A673 (cell line): Measurements from ENCODE around the gene RPRD1B. TPM values are rescaled to one million over a fixed set of nuclear protein-coding genes. Genes with fewer than 3 reads are reported as not detected.

Experiments
- BruUV-seq: library from RNA; stranded (reverse); fragments of 400-500 nt; replicated peaks from 2 replicates; lab custom pipeline; 2021; lab: Mats Ljungman, UMichigan
- CTCF ChIA-PET: fragments of 300-600 bp; sonication (Branson Sonifier 250); formaldehyde crosslinking; loops from one replicate; lab custom pipeline; 2022; ENCODE audit warnings: antibody characterized with exemption; lab: Charles Lee
- POLR2A ChIA-PET: fragments of 300-600 bp; sonication (Branson Sonifier 250); formaldehyde crosslinking; loops from one replicate; lab custom pipeline; 2022; ENCODE audit warnings: antibody characterized with exemption; ENCODE audit not compliant: low non-redundant PET; lab: Charles Lee
- DNase-seq: peaks from one replicate; pipeline ENCODE4 v3.0.0-alpha.2; 2015; ENCODE audit warnings: low spot score
- H3K27ac ChIP-seq: fragments of 200-600 bp; sonication (generic); 2 replicates; pipeline ENCODE4 v1.5.1; 2016; ENCODE audit warnings: mixed run types, low read depth, mild to moderate bottlenecking, mixed read lengths, antibody characterized with exemption, low read length; ENCODE audit not compliant: poor library complexity, severe bottlenecking
- H3K27me3 ChIP-seq: fragments of 200-600 bp; sonication (generic); replicated peaks from 2 replicates; pipeline ENCODE4 v1.6.1; 2017; ENCODE audit warnings: mixed run types, low read depth, mild to moderate bottlenecking, mixed read lengths, antibody characterized with exemption, low read length; ENCODE audit not compliant: insufficient read depth, poor library complexity
- H3K36me3 ChIP-seq: fragments of 200-600 bp; sonication (generic); 2 replicates; pipeline ENCODE4 v1.6.1; 2016; ENCODE audit warnings: mixed run types, mild to moderate bottlenecking, mixed read lengths, antibody characterized with exemption, low read length; ENCODE audit not compliant: insufficient read depth, poor library complexity, severe bottlenecking
- H3K4me1 ChIP-seq: fragments of 200-600 bp; sonication (generic); 2 replicates; pipeline ENCODE4 v1.6.1; 2017; ENCODE audit warnings: mixed run types, mild to moderate bottlenecking, mixed read lengths, antibody characterized with exemption, low read length; ENCODE audit not compliant: insufficient read depth, poor library complexity, severe bottlenecking
- H3K4me3 ChIP-seq: fragments of 200-600 bp; sonication (generic); 2 replicates; pipeline ENCODE4 v1.5.1; 2016; ENCODE audit warnings: low read depth, mixed run types, mild to moderate bottlenecking, mixed read lengths, low read length; ENCODE audit not compliant: poor library complexity, severe bottlenecking
- H3K9me3 ChIP-seq: fragments of 200-600 bp; sonication (generic); 2 replicates; pipeline ENCODE4 v1.6.1; 2016; ENCODE audit warnings: mixed run types, low read depth, mild to moderate bottlenecking, mixed read lengths, antibody characterized with exemption, low read length; ENCODE audit not compliant: poor library complexity, severe bottlenecking
- CTCF ChIP-seq: fragments of 300-800, 200-600 bp; sonication (generic); conservative IDR thresholded peaks from 2 replicates; pipeline ENCODE4 v1.5.1; 2017; ENCODE audit warnings: low read depth, mild to moderate bottlenecking, antibody characterized with exemption, low read length, moderate library complexity, mixed read lengths
- EZH2 ChIP-seq: fragments of 200-600 bp; sonication (generic); IDR thresholded peaks from 2 replicates; pipeline ENCODE4 v1.6.1; 2017; ENCODE audit warnings: borderline replicate concordance, low read depth, mild to moderate bottlenecking, mixed read lengths, antibody characterized with exemption, low read length; ENCODE audit not compliant: poor library complexity, severe bottlenecking
- intact Hi-C: fragments of 100-400 bp; cut with micrococcal nuclease; formaldehyde crosslinking; loops from one replicate; pipeline ENCODE4 v1.10.0; 2022; ENCODE audit not compliant: unreplicated experiment
- total RNA-seq: library from RNA; stranded (reverse); gene quantifications from 2 replicates; pipeline ENCODE4 v1.2.3, GENCODE V29; 2021

The RPRD1B gene
- total RNA-seq, 1 experiment from 2014 or later: 36.1 TPM

- TF ChIP-seq CTCF (no peak), EZH2 (no peak)
- Histone ChIP-seq H3K9me3 (no peaks in the 10 kb centered on the region), H3K4me1 (no peaks in the 10 kb centered on the region), H3K4me3 (no peak overlapping the region), H3K36me3 (peaks cover 45% of the 10 kb centered on the region), H3K27ac (no peak overlapping the region), H3K27me3 (no peaks in the 10 kb centered on the region)
- no TSS peak for BruUV-seq
- CTCF ChIA-PET: interaction anchor here (0.6 kb wide), 1 partner anchor 326 kb away, joined by 4 read pairs; no protein-coding TSS in a partner anchor
- no peak for DNase-seq
- POLR2A ChIA-PET: no interaction called here
- intact Hi-C loops: no loop called here
These were observed 22.3 kb downstream of the RPRD1B start for GRCh38 chr20:38055848-38056247.

- no peaks in the 10 kb centered on the region for H3K4me1 ChIP-seq
- no peak overlapping the region for H3K27ac ChIP-seq
- CTCF ChIA-PET: interaction anchor here (0.5 to 1.3 kb wide), 13 partner anchors 9 to 493 kb away, joined by 3 to 17 read pairs (median 5); partner anchors contain the start of gene TTI1
- intact Hi-C loops: loop anchor here (1.0 kb wide), 2 partner anchors 108 to 165 kb away; partner anchors contain the start of gene TGM2
- H3K9me3 ChIP-seq: no peaks in the 10 kb centered on the region
- peaks cover 59% of the 10 kb centered on the region for H3K36me3 ChIP-seq
- POLR2A ChIA-PET: no interaction called here
- peak; percentile 78 for DNase-seq
- TF ChIP-seq EZH2: no peak
- peak; percentile 94 for TF ChIP-seq CTCF
- H3K4me3 ChIP-seq: no peak overlapping the region
- H3K27me3 ChIP-seq: no peaks in the 10 kb centered on the region
- BruUV-seq: no TSS peak
These were observed 23.9 kb downstream of the RPRD1B start for GRCh38 chr20:38057351-38057972.

GRCh38 chr20:38059832-38060231 lies 26.3 kb downstream of the RPRD1B start:
- ChIA-PET CTCF (no interaction called here), POLR2A (no interaction called here)
- H3K9me3 ChIP-seq: no peaks in the 10 kb centered on the region
- TF ChIP-seq CTCF: no peak
- intact Hi-C loops: no loop called here
- no peaks in the 10 kb centered on the region for H3K4me1 ChIP-seq
- H3K27me3 ChIP-seq: no peaks in the 10 kb centered on the region
- DNase-seq: no peak
- no peak overlapping the region for H3K4me3 ChIP-seq
- peaks cover 68% of the 10 kb centered on the region for H3K36me3 ChIP-seq
- no TSS peak for BruUV-seq
- no peak overlapping the region for H3K27ac ChIP-seq
